GM12891 (cell line): Measurements from ENCODE around the gene SMG1.
"Not testable (repeated sequence)": the region's sequence is repeated elsewhere in the genome, so short reads cannot be mapped to it uniquely, and the experiment has no call there.

Experiments used
- DNase-seq: peaks from one replicate; pipeline ENCODE4 v3.0.0; 2011; ENCODE audit warnings: low spot score; ENCODE audit not compliant: insufficient read length
- FAIRE-seq: peaks from 2 replicates; lab custom pipeline; 2011; peaks lifted over from hg19 to GRCh38; lab: Jason Lieb, UNC
- POLR2A ChIP-seq: IDR thresholded peaks from 2 replicates; pipeline ENCODE4 v1.6.1; 2011; ENCODE audit warnings: low read depth, low read length, control low read depth
- POU2F2 ChIP-seq: IDR thresholded peaks from 2 replicates; pipeline ENCODE4 v1.6.1; 2011; ENCODE audit warnings: low read depth, mild to moderate bottlenecking, control low read depth, low read length, moderate library complexity
- SPI1 ChIP-seq: IDR thresholded peaks from 2 replicates; pipeline ENCODE4 v1.6.1; 2011; ENCODE audit warnings: low read depth, low read length, control low read depth

SMG1 gene

GRCh38 chr16:18782697-18783429 is 143.3 kb downstream of the SMG1 start:
- peak; percentile 23; the same call in 1 of the 2 replicates for TF ChIP-seq POLR2A
- no peak for TF ChIP-seq SPI1
- TF ChIP-seq POU2F2, result no peak
- DNase-seq (no peak), FAIRE-seq (no peak)

GRCh38 chr16:18781232-18781631 is 145.0 kb downstream of the SMG1 start:
- DNase-seq, FAIRE-seq: not testable (repeated sequence)

GRCh38 chr16:18780460-18781026 is 145.7 kb downstream of the SMG1 start:
- not testable (repeated sequence) for DNase-seq, FAIRE-seq

GRCh38 chr16:18777664-18778063 is 148.5 kb downstream of the SMG1 start:
- FAIRE-seq, DNase-seq: not testable (repeated sequence)

GRCh38 chr16:18776334-18776733 is 149.9 kb downstream of the SMG1 start:
- not testable (repeated sequence) for FAIRE-seq, DNase-seq

- not testable (repeated sequence) for FAIRE-seq, DNase-seq
Measured at GRCh38 chr16:18774651-18775050, 151.6 kb downstream of the SMG1 start.

GRCh38 chr16:18772171-18772570 is 154.0 kb downstream of the SMG1 start:
- not testable (repeated sequence) for DNase-seq, FAIRE-seq

- not testable (repeated sequence) for DNase-seq, FAIRE-seq
Measured at GRCh38 chr16:18770336-18770962, 155.8 kb downstream of the SMG1 start.

- DNase-seq, result not testable (repeated sequence)
- FAIRE-seq, result peak; percentile 76
Measured at GRCh38 chr16:18767217-18767616, 159.0 kb downstream of the SMG1 start.

- not testable (repeated sequence) for DNase-seq
- FAIRE-seq, result peak; percentile 69
Measured at GRCh38 chr16:18762713-18763112, 163.5 kb downstream of the SMG1 start.

- DNase-seq, result not testable (repeated sequence)
- peak; percentile 97 for FAIRE-seq
Measured at GRCh38 chr16:18759598-18760520, 166.3 kb downstream of the SMG1 start.

GRCh38 chr16:18757960-18758660 is 168.1 kb downstream of the SMG1 start:
- FAIRE-seq, result peak; percentile 82
- DNase-seq, result not testable (repeated sequence)

GRCh38 chr16:18756639-18757038 is 169.6 kb downstream of the SMG1 start:
- not testable (repeated sequence) for FAIRE-seq, DNase-seq
